ENCODE data around the gene GJC1. TPM values are rescaled to one million over a fixed set of nuclear protein-coding genes. Genes with fewer than 3 reads are reported as not detected.

GJC1 gene
- polyA plus RNA-seq, 2 of the 4 experiments (the other 2 are of a cell fraction), result 21.2 to 22.1 TPM

DNA sequence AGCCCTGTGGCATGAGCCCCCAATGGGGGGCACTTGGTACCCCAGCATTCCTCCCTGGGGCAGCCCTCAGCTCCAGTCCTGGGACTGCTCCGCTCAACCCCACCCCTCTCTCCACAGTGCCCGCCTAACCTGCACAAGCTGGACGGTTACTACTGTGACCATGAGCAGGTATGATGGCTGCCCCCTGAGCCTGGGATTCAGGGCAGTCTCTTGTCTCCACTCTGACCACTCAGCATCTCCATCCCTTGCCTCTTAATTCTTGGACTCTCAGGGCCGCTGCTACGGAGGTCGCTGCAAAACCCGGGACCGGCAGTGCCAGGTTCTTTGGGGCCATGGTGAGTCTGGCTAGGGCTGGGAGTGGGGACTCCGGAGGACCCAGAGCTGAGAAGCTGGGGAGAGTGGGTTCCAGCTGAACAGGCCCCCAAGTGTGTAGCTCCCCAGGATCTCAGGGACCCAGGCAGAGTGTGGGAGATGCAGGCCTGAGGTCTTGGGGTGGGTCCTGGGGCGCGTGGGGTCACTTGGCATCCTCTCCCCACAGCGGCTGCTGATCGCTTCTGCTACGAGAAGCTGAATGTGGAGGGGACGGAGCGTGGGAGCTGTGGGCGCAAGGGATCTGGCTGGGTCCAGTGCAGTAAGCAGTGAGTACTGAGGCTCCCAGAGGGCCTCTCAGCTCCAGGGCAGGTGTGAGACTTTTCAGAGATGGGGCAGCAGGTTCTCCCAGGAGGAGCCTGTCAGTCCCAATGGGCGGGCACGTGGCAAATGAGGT is 53.3 kb downstream of the GJC1 start:
- no peak for FAIRE-seq
- POLR2A ChIA-PET, result interaction anchor here (0.6 kb wide), 1 partner anchor 116 kb away, joined by 3 read pairs; no protein-coding TSS in a partner anchor

GRCh38 chr17:44775838-44776621 is 54.1 kb downstream of the GJC1 start:
- Histone ChIP-seq H3K27ac (peak overlapping the region; percentile 40 to 72; a peak in 5 of 6 replicates), H3K9me3 (no peaks in the 10 kb centered on the region), H3K4me3 (peak overlapping the region; percentile 54), H3K4me1 (peaks cover 17% of the 10 kb centered on the region), H3K4me2 (peak overlapping the region; percentile 95)
- ATAC-seq (peak; percentile 32 to 48), FAIRE-seq (no peak), DNase-seq (ENCODE audit: low read depth in 1 of 2, low spot score in 1 of 2) (peak in 1 of 2 experiments; percentile 73)
- WGBS (ENCODE audit: missing lambda C conversion rate), result 12% methylated on average over 39 of the region's 43 CpGs
- ChIA-PET POLR2A (interaction anchor here (0.5 to 1.3 kb wide), 5 partner anchors 10 to 373 kb away, joined by 3 to 4 read pairs (median 4); partner anchors contain the start of gene HEXIM1), CTCF (interaction anchor here (0.6 to 30.3 kb wide), 37 partner anchors 9 to 421 kb away, joined by 3 to 1787 read pairs (median 5); partner anchors contain the start of genes ACBD4, ADAM11, EFTUD2 and GJC1)
- TF ChIP-seq MYC (IDR thresholded peaks at IDR 0.05; ENCODE audit: borderline replicate concordance, low read length) (0 out of 2 replicates have a peak, but pooled peaks have one; percentile 5), RARB (CRISPR knock-in tag; IDR thresholded peaks at IDR 0.05) (no peak)

More for the DNA sequence above, 53.3 kb downstream of the GJC1 start:
- no peak for ATAC-seq
- CTCF ChIA-PET, result interaction anchor here (0.8 to 30.3 kb wide), 19 partner anchors 7 to 358 kb away, joined by 3 to 1787 read pairs (median 21); partner anchors contain the start of genes ACBD4, EFTUD2, GJC1 and HIGD1B
- no peak overlapping the region for H3K4me3 ChIP-seq
- H3K4me2 ChIP-seq, result peak overlapping the region; percentile 95; the same call in 2 of the 3 replicates
- TF ChIP-seq SREBF2 (IDR thresholded peaks at IDR 0.05) (no peak), HMGXB4 (CRISPR knock-in tag; IDR thresholded peaks at IDR 0.05; ENCODE audit: borderline replicate concordance) (no peak), CHD2 (IDR thresholded peaks at IDR 0.05; ENCODE audit: low read length, partially characterized antibody) (no peak), RNF2 (IDR thresholded peaks at IDR 0.05; ENCODE audit: borderline replicate concordance, low read depth) (no peak), FOSL2 (IDR thresholded peaks at IDR 0.05) (no peak), FOSL2 (CRISPR knock-in tag; IDR thresholded peaks at IDR 0.05) (no peak), JUN (IDR thresholded peaks at IDR 0.05) (no peak), ZC3H11A (IDR thresholded peaks at IDR 0.05) (no peak), MAZ (IDR thresholded peaks at IDR 0.05; ENCODE audit: borderline replicate concordance, low read depth, low read length) (no peak), HOXB13 (CRISPR knock-in tag; IDR thresholded peaks at IDR 0.05; ENCODE audit: low read depth) (no peak), HOXB5 (CRISPR knock-in tag; IDR thresholded peaks at IDR 0.05) (no peak), HDAC2 (IDR thresholded peaks at IDR 0.05) (no peak), EHMT2 (IDR thresholded peaks at IDR 0.05; ENCODE audit: low read depth) (no peak)
- TF ChIP-seq, protein P1, sequence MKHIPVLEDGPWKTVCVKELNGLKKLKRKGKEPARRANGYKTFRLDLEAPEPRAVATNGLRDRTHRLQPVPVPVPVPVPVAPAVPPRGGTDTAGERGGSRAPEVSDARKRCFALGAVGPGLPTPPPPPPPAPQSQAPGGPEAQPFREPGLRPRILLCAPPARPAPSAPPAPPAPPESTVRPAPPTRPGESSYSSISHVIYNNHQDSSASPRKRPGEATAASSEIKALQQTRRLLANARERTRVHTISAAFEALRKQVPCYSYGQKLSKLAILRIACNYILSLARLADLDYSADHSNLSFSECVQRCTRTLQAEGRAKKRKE (CRISPR knock-in tag; IDR thresholded peaks at IDR 0.05; ENCODE audit: low read depth), result no peak
- TF ChIP-seq, protein P2, sequence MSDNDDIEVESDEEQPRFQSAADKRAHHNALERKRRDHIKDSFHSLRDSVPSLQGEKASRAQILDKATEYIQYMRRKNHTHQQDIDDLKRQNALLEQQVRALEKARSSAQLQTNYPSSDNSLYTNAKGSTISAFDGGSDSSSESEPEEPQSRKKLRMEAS (IDR thresholded peaks at IDR 0.05), result no peak
- WGBS (ENCODE audit: missing lambda C conversion rate), result 87% methylated on average over 17 of the region's 19 CpGs
- no peak for DNase-seq (ENCODE audit: low read depth in 1 of 2, low spot score in 1 of 2)
- no peaks in the 10 kb centered on the region for H3K9me3 ChIP-seq
- H3K4me1 ChIP-seq, result peaks cover 17% of the 10 kb centered on the region
- no peak overlapping the region for H3K27ac ChIP-seq
